ENCODE results near the gene CCNY. TPM values are rescaled to one million over a fixed set of nuclear protein-coding genes. Genes with fewer than 3 reads are reported as not detected.
A peak's percentile ranks its signal among the peaks of the same experiment; 100 is the strongest.

Gene CCNY
- total RNA-seq, 1 experiment from 2014 or later = 53.3 TPM

DNA sequence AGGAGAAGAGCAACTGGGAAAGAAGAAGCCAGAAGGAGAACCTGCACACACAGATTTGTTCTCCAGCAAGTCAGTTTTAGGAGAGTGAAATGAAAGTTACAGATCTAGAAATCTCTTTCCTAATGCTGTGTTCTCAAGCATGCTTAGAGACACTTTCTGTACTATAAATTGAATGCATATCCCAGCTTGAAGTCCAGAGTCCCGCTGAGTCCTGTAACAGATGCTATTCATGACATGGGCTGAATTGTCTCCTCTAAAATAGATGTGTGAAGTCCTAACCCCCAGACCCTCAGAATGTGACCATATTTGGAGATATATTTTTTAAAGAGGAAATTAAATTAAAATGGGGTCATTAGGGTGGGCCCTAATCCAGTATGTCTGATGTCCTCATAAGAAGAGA lies 222.0 kb downstream of the CCNY start:
- Mint-ChIP-seq H3K4me1 (peaks cover 7% of the 10 kb centered on the region), H3K36me3 (no peaks in the 10 kb centered on the region; the same call in 1 of the 2 replicates), H3K4me3 (no peak overlapping the region), H3K27ac (no peak overlapping the region), H3K27me3 (ENCODE audit: low read depth) (no peaks in the 10 kb centered on the region), H3K9me3 (no peaks in the 10 kb centered on the region)
- DNase-seq (ENCODE audit: low spot score) = no peak
- no peak for ATAC-seq
- TF ChIP-seq MXD4 (CRISPR knock-in tag; IDR thresholded peaks at IDR 0.05; ENCODE audit: borderline replicate concordance) = no peak
- TF ChIP-seq RORB (CRISPR knock-in tag; IDR thresholded peaks at IDR 0.05) = no peak
- no peak for TF ChIP-seq RELA (CRISPR knock-in tag; IDR thresholded peaks at IDR 0.05; ENCODE audit: borderline replicate concordance)
- no peak for TF ChIP-seq FOXJ3 (CRISPR knock-in tag; IDR thresholded peaks at IDR 0.05; ENCODE audit: borderline replicate concordance)
- TF ChIP-seq E2F4 (CRISPR knock-in tag; IDR thresholded peaks at IDR 0.05; ENCODE audit: borderline replicate concordance, low read depth) = no peak
- ChIA-PET POLR2A (no interaction called here), CTCF (no interaction called here)

DNA sequence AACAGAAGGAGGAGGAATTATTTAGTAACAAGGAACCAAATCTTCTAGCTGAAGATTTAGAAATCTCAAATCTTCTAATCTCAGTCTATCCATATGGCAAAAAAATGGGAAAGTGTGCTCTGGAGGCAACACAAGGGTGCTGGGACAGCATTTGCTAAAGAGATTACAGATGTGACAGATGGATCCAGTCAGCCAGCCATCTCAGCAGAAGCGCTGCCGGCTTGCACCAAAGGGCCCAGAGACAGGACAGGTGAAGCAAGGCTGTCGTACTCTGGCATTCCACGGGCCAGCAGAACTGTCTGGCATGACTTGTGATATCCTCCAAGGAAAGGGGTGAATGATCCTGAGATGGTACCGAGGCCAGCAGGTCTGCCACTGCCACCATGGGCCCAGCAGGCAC lies 223.1 kb downstream of the CCNY start:
- POLR2A ChIA-PET = no interaction called here
- Mint-ChIP-seq H3K4me1 (peaks cover 8% of the 10 kb centered on the region), H3K4me3 (no peak overlapping the region), H3K9me3 (no peaks in the 10 kb centered on the region), H3K27me3 (ENCODE audit: low read depth) (no peaks in the 10 kb centered on the region), H3K27ac (peak overlapping the region; percentile 5; the same call in 1 of the 2 replicates), H3K36me3 (no peaks in the 10 kb centered on the region; the same call in 1 of the 2 replicates)
- DNase-seq (ENCODE audit: low spot score) (no peak), ATAC-seq (no peak)
- CTCF ChIA-PET = no interaction called here
- TF ChIP-seq, protein P1, sequence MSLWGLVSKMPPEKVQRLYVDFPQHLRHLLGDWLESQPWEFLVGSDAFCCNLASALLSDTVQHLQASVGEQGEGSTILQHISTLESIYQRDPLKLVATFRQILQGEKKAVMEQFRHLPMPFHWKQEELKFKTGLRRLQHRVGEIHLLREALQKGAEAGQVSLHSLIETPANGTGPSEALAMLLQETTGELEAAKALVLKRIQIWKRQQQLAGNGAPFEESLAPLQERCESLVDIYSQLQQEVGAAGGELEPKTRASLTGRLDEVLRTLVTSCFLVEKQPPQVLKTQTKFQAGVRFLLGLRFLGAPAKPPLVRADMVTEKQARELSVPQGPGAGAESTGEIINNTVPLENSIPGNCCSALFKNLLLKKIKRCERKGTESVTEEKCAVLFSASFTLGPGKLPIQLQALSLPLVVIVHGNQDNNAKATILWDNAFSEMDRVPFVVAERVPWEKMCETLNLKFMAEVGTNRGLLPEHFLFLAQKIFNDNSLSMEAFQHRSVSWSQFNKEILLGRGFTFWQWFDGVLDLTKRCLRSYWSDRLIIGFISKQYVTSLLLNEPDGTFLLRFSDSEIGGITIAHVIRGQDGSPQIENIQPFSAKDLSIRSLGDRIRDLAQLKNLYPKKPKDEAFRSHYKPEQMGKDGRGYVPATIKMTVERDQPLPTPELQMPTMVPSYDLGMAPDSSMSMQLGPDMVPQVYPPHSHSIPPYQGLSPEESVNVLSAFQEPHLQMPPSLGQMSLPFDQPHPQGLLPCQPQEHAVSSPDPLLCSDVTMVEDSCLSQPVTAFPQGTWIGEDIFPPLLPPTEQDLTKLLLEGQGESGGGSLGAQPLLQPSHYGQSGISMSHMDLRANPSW (CRISPR knock-in tag; conservative IDR thresholded peaks at IDR 0.05; ENCODE audit: low read depth) = no peak
- TF ChIP-seq E2F5 (CRISPR knock-in tag; IDR thresholded peaks at IDR 0.05) (no peak), ATF2 (CRISPR knock-in tag; IDR thresholded peaks at IDR 0.05; ENCODE audit: borderline replicate concordance, low read depth) (no peak), GRHL2 (CRISPR knock-in tag; IDR thresholded peaks at IDR 0.05; ENCODE audit: insufficient replicate concordance, severe bottlenecking) (no peak), ZSCAN18 (CRISPR knock-in tag; IDR thresholded peaks at IDR 0.05) (no peak), IRF1 (CRISPR knock-in tag; IDR thresholded peaks at IDR 0.05) (no peak), SOX15 (CRISPR knock-in tag; IDR thresholded peaks at IDR 0.05) (no peak), ZBTB21 (CRISPR knock-in tag; IDR thresholded peaks at IDR 0.05; ENCODE audit: borderline replicate concordance) (no peak), AR (CRISPR knock-in tag; IDR thresholded peaks at IDR 0.05) (no peak), NR1H2 (CRISPR knock-in tag; IDR thresholded peaks at IDR 0.05) (no peak), USF2 (CRISPR knock-in tag; IDR thresholded peaks at IDR 0.05) (no peak), CBFB (CRISPR knock-in tag; IDR thresholded peaks at IDR 0.05; ENCODE audit: low read depth) (no peak), NR2C2 (CRISPR knock-in tag; IDR thresholded peaks at IDR 0.05) (no peak), ATF1 (CRISPR knock-in tag; IDR thresholded peaks at IDR 0.05) (no peak), GABPB1 (CRISPR knock-in tag; IDR thresholded peaks at IDR 0.05) (no peak), FOXP1 (CRISPR knock-in tag; IDR thresholded peaks at IDR 0.05; ENCODE audit: borderline replicate concordance) (no peak), TEAD1 (CRISPR knock-in tag; IDR thresholded peaks at IDR 0.05) (no peak)

All from WTC11 (cell line).